Neuronal stem cell (in vitro differentiated cells): ENCODE data around the gene PFDN1.
A peak's percentile ranks its signal among the peaks of the same experiment; 100 is the strongest.

Source experiments
- DNase-seq: peaks from one replicate; pipeline ENCODE4 v3.0.0-alpha.2; 2013; ENCODE audit warnings: low spot score
- H2AFZ ChIP-seq: one replicate; pipeline ENCODE4 v1.6.1; 2013; ENCODE audit warnings: mild to moderate bottlenecking, low read length, inconsistent platforms
- H2AK5ac ChIP-seq: 2 replicates; pipeline ENCODE4 v1.6.1; 2013; ENCODE audit warnings: low read depth, mild to moderate bottlenecking, inconsistent platforms, low read length, moderate library complexity, mixed read lengths
- H2BK120ac ChIP-seq: 2 replicates; pipeline ENCODE4 v1.6.1; 2013; ENCODE audit warnings: low read depth, mild to moderate bottlenecking, inconsistent platforms, low read length, moderate library complexity, mixed read lengths
- H2BK12ac ChIP-seq: one replicate; pipeline ENCODE4 v1.6.1; 2013; ENCODE audit warnings: low read length, inconsistent platforms
- H2BK15ac ChIP-seq: 2 replicates; pipeline ENCODE4 v1.6.1; 2013; ENCODE audit warnings: mild to moderate bottlenecking, low read length, inconsistent platforms, mixed read lengths
- H2BK5ac ChIP-seq: one replicate; pipeline ENCODE4 v1.6.1; 2013; ENCODE audit warnings: inconsistent platforms, mild to moderate bottlenecking, low read length, moderate library complexity
- H3K14ac ChIP-seq: one replicate; pipeline ENCODE4 v1.6.1; 2013; ENCODE audit warnings: low read length, inconsistent platforms
- H3K18ac ChIP-seq: 2 replicates; pipeline ENCODE4 v1.6.1; 2013; ENCODE audit warnings: low read length, inconsistent platforms
- H3K23ac ChIP-seq: 2 replicates; pipeline ENCODE4 v1.6.1; 2013; ENCODE audit warnings: low read depth, mild to moderate bottlenecking, mixed read lengths, low read length, inconsistent platforms; ENCODE audit not compliant: poor library complexity
- H3K27ac ChIP-seq: replicated peaks from 3 replicates; pipeline ENCODE4 v1.5.1; 2013; ENCODE audit warnings: low read length, inconsistent platforms
- H3K27me3 ChIP-seq, 3 experiments: 2 replicates each; pipeline ENCODE4 v1.6.1; 2013; ENCODE audit warnings: low read length in 3 of 3, mild to moderate bottlenecking in 2 of 3, inconsistent platforms in 1 of 3, low read depth in 1 of 3, mixed read lengths in 1 of 3, moderate library complexity in 1 of 3; ENCODE audit not compliant: control insufficient read depth in 3 of 3, insufficient read depth in 3 of 3
- H3K36me3 ChIP-seq, 2 donors: replicated peaks in 1 of 2; 2 replicates each; pipeline ENCODE4 v1.6.1; 2013; ENCODE audit warnings: low read length in 2 of 2; ENCODE audit not compliant: control insufficient read depth in 2 of 2, insufficient read depth in 2 of 2
- H3K4ac ChIP-seq: 2 replicates; pipeline ENCODE4 v1.6.1; 2013; ENCODE audit warnings: inconsistent platforms, mild to moderate bottlenecking, low read length, moderate library complexity
- H3K4me1 ChIP-seq, 2 donors: 1 replicate in 1 of 2; 2 replicates in 1 of 2; pipeline ENCODE4 v1.6.1; 2013; ENCODE audit warnings: low read length in 2 of 2, low read depth in 1 of 2; ENCODE audit not compliant: control insufficient read depth in 2 of 2, insufficient read depth in 1 of 2
- H3K4me2 ChIP-seq: one replicate; pipeline ENCODE4 v1.6.1; 2013; ENCODE audit warnings: mild to moderate bottlenecking, low read length, inconsistent platforms; ENCODE audit not compliant: insufficient read depth, poor library complexity, severe bottlenecking
- H3K4me3 ChIP-seq, 2 donors: 2 replicates each; pipeline ENCODE4 v1.5.1; 2013; ENCODE audit warnings: low read length in 2 of 2, mild to moderate bottlenecking in 2 of 2, inconsistent platforms in 1 of 2, moderate library complexity in 1 of 2
- H3K79me1 ChIP-seq: one replicate; pipeline ENCODE4 v1.6.1; 2013; ENCODE audit warnings: low read depth, mild to moderate bottlenecking, inconsistent platforms, low read length, moderate library complexity
- H3K9ac ChIP-seq: one replicate; pipeline ENCODE4 v1.6.1; 2013; ENCODE audit warnings: mild to moderate bottlenecking, low read depth, low read length, inconsistent platforms; ENCODE audit not compliant: poor library complexity
- H3K9me3 ChIP-seq, 2 donors: replicated peaks in 1 of 2; 2 replicates each; pipeline versions ENCODE3 to v1.6.1; 2013; ENCODE audit warnings: low read length in 2 of 2, mild to moderate bottlenecking in 2 of 2, inconsistent platforms in 1 of 2, low read depth in 1 of 2, mixed read lengths in 1 of 2, moderate library complexity in 1 of 2; ENCODE audit not compliant: control insufficient read depth in 2 of 2, insufficient read depth in 1 of 2
- H4K8ac ChIP-seq: one replicate; pipeline ENCODE4 v1.6.1; 2013; ENCODE audit warnings: low read depth, mild to moderate bottlenecking, inconsistent platforms, low read length, moderate library complexity
- H4K91ac ChIP-seq: one replicate; pipeline ENCODE4 v1.6.1; 2013; ENCODE audit warnings: low read length, low read depth, mild to moderate bottlenecking, inconsistent platforms; ENCODE audit not compliant: poor library complexity
- WGBS, 2 donors: extraction: QIAGEN DNeasy Blood & Tissue Kit; methylation state at CpG; one replicate each; pipeline ENCODE4 v1.1.7; 2013; ENCODE audit warnings: missing lambda C conversion rate in 2 of 2, mixed read lengths in 1 of 2; ENCODE audit not compliant: insufficient read length in 2 of 2, insufficient replicate concordance in 1 of 2; ENCODE audit errors: extremely low coverage in 2 of 2; 5-methylcytosine and 5-hydroxymethylcytosine counted together

PFDN1 gene

DNA sequence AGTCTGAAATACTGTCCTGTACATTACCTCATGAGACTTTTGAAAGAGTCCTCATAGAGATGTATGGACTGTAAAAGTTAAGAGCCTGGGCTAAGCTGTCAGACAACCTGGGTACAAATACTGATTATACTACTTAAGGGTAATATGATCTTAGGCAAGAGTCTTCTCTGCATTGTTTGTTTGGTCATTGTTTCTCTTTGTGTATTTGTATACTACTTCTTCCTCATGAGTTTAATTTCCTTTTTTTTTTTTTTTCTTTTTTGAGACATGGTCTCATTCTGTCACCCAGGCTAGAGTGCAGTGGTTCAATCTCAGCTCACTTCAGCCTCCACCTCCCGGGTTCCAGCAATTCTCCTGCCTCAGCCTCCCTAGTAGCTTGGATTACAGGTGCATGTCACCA, 2.6 kb upstream of the PFDN1 start:
- Histone ChIP-seq H2BK120ac (no peak overlapping the region), H3K4ac (no peak overlapping the region), H3K36me3 (peaks cover 0 to 7% of the 10 kb centered on the region in 2 donors), H3K4me2 (no peak overlapping the region), H2BK15ac (no peak overlapping the region), H4K8ac (no peak overlapping the region), H3K9ac (no peak overlapping the region), H3K27ac (no peak overlapping the region), H3K4me3 (no peak overlapping the region), H3K79me1 (no peaks in the 10 kb centered on the region), H3K9me3 (no peaks in the 10 kb centered on the region), H3K14ac (no peak overlapping the region), H2AK5ac (no peak overlapping the region), H2AFZ (no peak overlapping the region), H3K4me1 (peaks cover 1 to 4% of the 10 kb centered on the region in 2 donors), H3K23ac (no peak overlapping the region), H3K27me3 (no peaks in the 10 kb centered on the region), H3K18ac (no peak overlapping the region), H2BK5ac (no peak overlapping the region), H4K91ac (no peak overlapping the region), H2BK12ac (no peak overlapping the region)
- no peak for DNase-seq
- WGBS, 2 donors: no CpG with 5 or more reads among the region's 1 CpG

- peaks cover 2 to 21% of the 10 kb centered on the region in 2 donors for H3K36me3 ChIP-seq
- H2BK120ac ChIP-seq: no peak overlapping the region
- no peaks in the 10 kb centered on the region for H3K79me1 ChIP-seq
- no peak overlapping the region for H3K14ac ChIP-seq
- no peak overlapping the region for H3K27ac ChIP-seq
- no peak overlapping the region for H3K4me2 ChIP-seq
- H3K4ac ChIP-seq: no peak overlapping the region
- no peak overlapping the region for H2AFZ ChIP-seq
- WGBS, 2 donors: no CpG with 5 or more reads among the region's 15 CpGs
- no peak overlapping the region for H4K91ac ChIP-seq
- H3K18ac ChIP-seq: no peak overlapping the region
- no peak overlapping the region for H2BK5ac ChIP-seq
- H3K4me1 ChIP-seq: peaks cover 1 to 3% of the 10 kb centered on the region in 2 donors
- H2AK5ac ChIP-seq: peak overlapping the region; percentile 56
- H3K9ac ChIP-seq: no peak overlapping the region
- H2BK15ac ChIP-seq: no peak overlapping the region
- H3K23ac ChIP-seq: no peak overlapping the region
- H4K8ac ChIP-seq: no peak overlapping the region
- H2BK12ac ChIP-seq: no peak overlapping the region
- no peak overlapping the region for H3K4me3 ChIP-seq
- H3K9me3 ChIP-seq: no peaks in the 10 kb centered on the region
- no peaks in the 10 kb centered on the region for H3K27me3 ChIP-seq
- DNase-seq: no peak
Observed at GRCh38 chr5:140303966-140304365, 1.1 kb upstream of the PFDN1 start.

GRCh38 chr5:140301136-140301535, 1.8 kb downstream of the PFDN1 start:
- H3K9me3 ChIP-seq: no peaks in the 10 kb centered on the region
- H3K36me3 ChIP-seq: peaks cover 2 to 44% of the 10 kb centered on the region in 2 donors
- no peak for DNase-seq
- H2BK5ac ChIP-seq: no peak overlapping the region
- no peak overlapping the region for H3K14ac ChIP-seq
- no peak overlapping the region for H2BK15ac ChIP-seq
- H3K18ac ChIP-seq: no peak overlapping the region
- H4K8ac ChIP-seq: no peak overlapping the region
- H3K27ac ChIP-seq: no peak overlapping the region
- H3K9ac ChIP-seq: no peak overlapping the region
- H3K4me3 ChIP-seq: peak overlapping the region in 1 of 2 donors; percentile 18
- no peak overlapping the region for H2AFZ ChIP-seq
- no peak overlapping the region for H2BK12ac ChIP-seq
- peaks cover 1 to 6% of the 10 kb centered on the region in 2 donors for H3K4me1 ChIP-seq
- no peak overlapping the region for H2AK5ac ChIP-seq
- H3K23ac ChIP-seq: no peak overlapping the region
- WGBS, 2 donors: no CpG with 5 or more reads among the region's 1 CpG
- no peaks in the 10 kb centered on the region for H3K79me1 ChIP-seq
- H3K4ac ChIP-seq: no peak overlapping the region
- H3K4me2 ChIP-seq: no peak overlapping the region
- no peak overlapping the region for H4K91ac ChIP-seq
- H2BK120ac ChIP-seq: no peak overlapping the region
- H3K27me3 ChIP-seq: no peaks in the 10 kb centered on the region

- H3K9ac ChIP-seq: no peak overlapping the region
- no peak overlapping the region for H2AK5ac ChIP-seq
- no peak overlapping the region for H2BK12ac ChIP-seq
- no peak overlapping the region for H2BK120ac ChIP-seq
- peaks cover 2 to 44% of the 10 kb centered on the region in 2 donors for H3K36me3 ChIP-seq
- H2BK15ac ChIP-seq: no peak overlapping the region
- H3K9me3 ChIP-seq: no peaks in the 10 kb centered on the region
- H2AFZ ChIP-seq: no peak overlapping the region
- H3K23ac ChIP-seq: no peak overlapping the region
- no CpG with 5 or more reads among the region's 5 CpGs for WGBS, 2 donors
- no peak overlapping the region for H3K4me3 ChIP-seq
- no peak overlapping the region for H3K14ac ChIP-seq
- H4K8ac ChIP-seq: no peak overlapping the region
- no peaks in the 10 kb centered on the region for H3K79me1 ChIP-seq
- H3K4me1 ChIP-seq: peaks cover 1 to 6% of the 10 kb centered on the region in 2 donors
- H3K4ac ChIP-seq: no peak overlapping the region
- H2BK5ac ChIP-seq: no peak overlapping the region
- H3K18ac ChIP-seq: no peak overlapping the region
- H4K91ac ChIP-seq: no peak overlapping the region
- no peaks in the 10 kb centered on the region for H3K27me3 ChIP-seq
- no peak overlapping the region for H3K27ac ChIP-seq
- DNase-seq: no peak
- no peak overlapping the region for H3K4me2 ChIP-seq
Observed at GRCh38 chr5:140299056-140299455, 3.8 kb downstream of the PFDN1 start.
